HG02981 (cell line): ENCODE data around the gene SNX6.
"Not testable (repeated sequence)": the region's sequence is repeated elsewhere in the genome, so short reads cannot be mapped to it uniquely, and the experiment has no call there.

Source experiments
- ATAC-seq: cut with Tn5 transposase; IDR thresholded peaks from one replicate; pipeline ENCODE4 v1.9.1; 2021; ENCODE audit warnings: mild to moderate bottlenecking, moderate library complexity; ENCODE audit not compliant: unreplicated experiment

The SNX6 gene

GRCh38 chr14:34527591-34527990 is 102.4 kb downstream of the SNX6 start:
- ATAC-seq, result no peak

- ATAC-seq, result not testable (repeated sequence)
Measured at GRCh38 chr14:34524216-34524615, 105.7 kb downstream of the SNX6 start.

GRCh38 chr14:34522496-34522895 is 107.5 kb downstream of the SNX6 start:
- no peak for ATAC-seq

- not testable (repeated sequence) for ATAC-seq
Measured at GRCh38 chr14:34521071-34521470, 108.9 kb downstream of the SNX6 start.

GRCh38 chr14:34520304-34520970 is 109.5 kb downstream of the SNX6 start:
- ATAC-seq, result not testable (repeated sequence)
